Lung (tissue), 12 donors: Measurements from ENCODE around the gene POGZ. TPM values are rescaled to one million over a fixed set of nuclear protein-coding genes. Genes with fewer than 3 reads are reported as not detected.
A peak's percentile ranks its signal among the peaks of the same experiment; 100 is the strongest.

ENCODE experiments used
- ATAC-seq: fragments of 200-7000 bp; cut with Tn5 transposase; one replicate; pipeline ENCODE4 v1.9.1; 2020; ENCODE audit warnings: moderate number of reproducible peaks; ENCODE audit not compliant: insufficient read depth, low FRiP score
- DNase-seq, 3 donors: peaks; one replicate each; pipeline ENCODE4 v3.0.0-alpha.2; 2013 to 2017
- H3K27ac ChIP-seq, 2 donors: one replicate each; pipeline ENCODE4 v1.5.1; 2013; ENCODE audit warnings: mild to moderate bottlenecking in 2 of 2, moderate library complexity in 2 of 2, control low read depth in 1 of 2, inconsistent platforms in 1 of 2, low read depth in 1 of 2, low read length in 1 of 2
- H3K27me3 ChIP-seq, 3 donors: one replicate each; pipeline ENCODE4 v1.5.1; 2013; ENCODE audit warnings: low read length in 2 of 3; ENCODE audit not compliant: control insufficient read depth in 3 of 3, insufficient read depth in 3 of 3
- H3K36me3 ChIP-seq, 4 donors: one replicate each; pipeline ENCODE4 v1.5.1; 2013; ENCODE audit warnings: low read length in 4 of 4, mild to moderate bottlenecking in 1 of 4, moderate library complexity in 1 of 4; ENCODE audit not compliant: control insufficient read depth in 4 of 4, insufficient read depth in 4 of 4
- H3K4me1 ChIP-seq, 5 donors: one replicate each; pipeline ENCODE4 v1.5.1; 2013; ENCODE audit warnings: low read length in 5 of 5, mild to moderate bottlenecking in 2 of 5, moderate library complexity in 1 of 5; ENCODE audit not compliant: control insufficient read depth in 5 of 5, insufficient read depth in 5 of 5
- H3K4me3 ChIP-seq: one replicate; pipeline ENCODE4 v1.5.1; 2013; ENCODE audit warnings: mild to moderate bottlenecking, control low read depth, moderate library complexity
- H3K9ac ChIP-seq, 2 donors: one replicate each; pipeline ENCODE4 v1.5.1; 2013; ENCODE audit warnings: low read length in 2 of 2, control low read depth in 1 of 2; ENCODE audit not compliant: insufficient read depth in 1 of 2
- H3K9me3 ChIP-seq, 4 donors: one replicate each; pipeline ENCODE4 v1.5.1; 2013; ENCODE audit warnings: low read length in 3 of 4, mild to moderate bottlenecking in 1 of 4, moderate library complexity in 1 of 4; ENCODE audit not compliant: control insufficient read depth in 4 of 4, insufficient read depth in 3 of 4
- CTCF ChIP-seq: IDR thresholded peaks from 2 replicates; pipeline ENCODE4 v1.5.1; 2012; ENCODE audit warnings: mild to moderate bottlenecking; ENCODE audit errors: control extremely low read depth, extremely low read depth
- WGBS, 2 donors: extraction: QIAGEN DNeasy Blood & Tissue Kit; methylation state at CpG; one replicate each; pipeline ENCODE4 v1.1.7; 2013; 5-methylcytosine and 5-hydroxymethylcytosine counted together
- polyA plus RNA-seq, 2 donors: library from polyadenylated mRNA; stranded (reverse); fragments of 200-250 nt; gene quantifications; one replicate each; pipeline ENCODE4 v1.2.1, GENCODE V29; 2013
- total RNA-seq, 2 donors: library from RNA; depleted of rRNA in 1 of 2; stranded (reverse); fragments of >200 nt in 1 of 2; gene quantifications; one replicate each; pipeline ENCODE4 v1.2.1, GENCODE V29; 2014 to 2021
- donor health status: control.
- donor health status: control.
- donor health status: Bipolar disorder and iron deficiency.
- donor health status: healthy.
- donor health status: DM: yes; HTN: yes; CAD: no.

Gene POGZ
- total and polyA plus RNA-seq, 4 donors, result 12.6 to 131 (median 41.6) TPM

- DNase-seq (peak in 1 of 3 donors; percentile 51), ATAC-seq (no peak)
- Histone ChIP-seq H3K4me1 (no peaks in the 10 kb centered on the region), H3K9me3 (peaks cover 0 to 2% (median 1%) of the 10 kb centered on the region in 4 donors), H3K4me3 (no peak overlapping the region), H3K36me3 (no peaks in the 10 kb centered on the region), H3K27me3 (no peaks in the 10 kb centered on the region), H3K27ac (no peak overlapping the region), H3K9ac (no peak overlapping the region)
- 77 to 78% methylated on average over 5 of the region's 5 CpGs for WGBS, 2 donors
- TF ChIP-seq CTCF, result no peak
These were observed 26.5 kb upstream of the POGZ start for GRCh38 chr1:151485685-151486255.

- H3K4me3 ChIP-seq, result no peak overlapping the region
- no peak overlapping the region for H3K9ac ChIP-seq
- no peaks in the 10 kb centered on the region for H3K36me3 ChIP-seq
- no peaks in the 10 kb centered on the region for H3K4me1 ChIP-seq
- WGBS, 2 donors, result 97 to 98% methylated on average over 1 of the region's 1 CpG
- no peak for TF ChIP-seq CTCF
- H3K27ac ChIP-seq, result no peak overlapping the region
- peaks cover 0 to 2% (median 1%) of the 10 kb centered on the region in 4 donors for H3K9me3 ChIP-seq
- DNase-seq (no peak), ATAC-seq (no peak)
- H3K27me3 ChIP-seq, result peaks cover 0 to 2% (median 0%) of the 10 kb centered on the region in 3 donors
These were observed 22.7 kb upstream of the POGZ start for GRCh38 chr1:151482017-151482416.

GRCh38 chr1:151479462-151479861 lies 20.2 kb upstream of the POGZ start:
- TF ChIP-seq CTCF, result no peak
- no peak for ATAC-seq
- WGBS, 2 donors, result 83 to 86% methylated on average over 5 of the region's 5 CpGs

GRCh38 chr1:151478923-151479322 lies 19.6 kb upstream of the POGZ start:
- peaks cover 0 to 2% (median 0%) of the 10 kb centered on the region in 3 donors for H3K27me3 ChIP-seq
- 78 to 93% methylated on average over 2 of the region's 2 CpGs for WGBS, 2 donors
- H3K4me1 ChIP-seq, result no peaks in the 10 kb centered on the region
- H3K27ac ChIP-seq, result no peak overlapping the region
- no peak overlapping the region for H3K9ac ChIP-seq
- no peak for ATAC-seq
- TF ChIP-seq CTCF, result no peak
- no peaks in the 10 kb centered on the region for H3K36me3 ChIP-seq
- H3K9me3 ChIP-seq, result peaks cover 0 to 2% (median 1%) of the 10 kb centered on the region in 4 donors
- H3K4me3 ChIP-seq, result no peak overlapping the region
- DNase-seq, result no peak

More at GRCh38 chr1:151479462-151479861, 20.2 kb upstream of the POGZ start:
- Histone ChIP-seq H3K36me3 (no peaks in the 10 kb centered on the region), H3K27ac (no peak overlapping the region), H3K27me3 (peaks cover 0 to 2% (median 0%) of the 10 kb centered on the region in 3 donors), H3K4me3 (no peak overlapping the region), H3K9ac (no peak overlapping the region), H3K9me3 (peaks cover 0 to 2% (median 1%) of the 10 kb centered on the region in 4 donors), H3K4me1 (no peaks in the 10 kb centered on the region)
- no peak for DNase-seq
